Neural progenitor cell (in vitro differentiated cells): ENCODE measurements around the gene RGCC. TPM values are rescaled to one million over a fixed set of nuclear protein-coding genes. Genes with fewer than 3 reads are reported as not detected.

Experiments used
- DNase-seq: peaks from one replicate; pipeline ENCODE4 v3.0.0-alpha.2; 2016; ENCODE audit warnings: low spot score
- H2AFZ ChIP-seq: fragments of 200-600 bp; sonication (generic); replicated peaks from 2 replicates; pipeline ENCODE4 v1.6.1; 2016; ENCODE audit warnings: antibody characterized with exemption
- H3F3A ChIP-seq: fragments of 200-600 bp; sonication (generic); 2 replicates; pipeline ENCODE4 v1.6.1; 2016; ENCODE audit warnings: antibody characterized with exemption, low read depth
- H3K27ac ChIP-seq: fragments of 200-600 bp; sonication (generic); 2 replicates; pipeline ENCODE4 v1.5.1; 2016; ENCODE audit warnings: mild to moderate bottlenecking
- H3K27me3 ChIP-seq: fragments of 200-600 bp; sonication (generic); 2 replicates; pipeline ENCODE4 v1.6.1; 2016; ENCODE audit warnings: mild to moderate bottlenecking, moderate library complexity
- H3K36me3 ChIP-seq: fragments of 200-600 bp; sonication (generic); 2 replicates; pipeline ENCODE4 v1.5.1; 2016
- H3K4me1 ChIP-seq: fragments of 200-600 bp; sonication (generic); 2 replicates; pipeline ENCODE4 v1.6.1; 2016; ENCODE audit warnings: mixed run types
- H3K4me2 ChIP-seq: fragments of 200-600 bp; sonication (generic); 2 replicates; pipeline ENCODE4 v1.6.1; 2016
- H3K4me3 ChIP-seq: fragments of 200-600 bp; sonication (generic); 2 replicates; pipeline ENCODE4 v1.5.1; 2016
- H3K79me2 ChIP-seq: fragments of 200-600 bp; sonication (generic); 2 replicates; pipeline ENCODE4 v1.6.1; 2016; ENCODE audit warnings: low read depth
- H3K9ac ChIP-seq: fragments of 200-600 bp; sonication (generic); 2 replicates; pipeline ENCODE4 v1.6.1; 2016
- H3K9me3 ChIP-seq: fragments of 200-600 bp; sonication (generic); 2 replicates; pipeline ENCODE4 v1.5.1; 2016; ENCODE audit warnings: low read depth
- H4K20me1 ChIP-seq: fragments of 200-600 bp; sonication (generic); 2 replicates; pipeline ENCODE4 v1.6.1; 2016; ENCODE audit warnings: low read depth
- H3K27ac Mint-ChIP-seq: 3 replicates; pipeline ENCODE4 v1.8.0; 2021; ENCODE audit warnings: mixed read lengths
- H3K27me3 Mint-ChIP-seq: 2 replicates; pipeline ENCODE4 v1.8.0; 2022; ENCODE audit warnings: low read depth, mild to moderate bottlenecking, inconsistent platforms, moderate library complexity, mixed read lengths; ENCODE audit not compliant: insufficient read depth
- H3K36me3 Mint-ChIP-seq: 3 replicates; pipeline ENCODE4 v1.8.0; 2021; ENCODE audit warnings: mixed read lengths
- H3K4me1 Mint-ChIP-seq: 3 replicates; pipeline ENCODE4 v1.8.0; 2021; ENCODE audit warnings: mixed read lengths
- H3K4me3 Mint-ChIP-seq: 3 replicates; pipeline ENCODE4 v1.8.0; 2021; ENCODE audit warnings: mild to moderate bottlenecking, moderate library complexity, mixed read lengths
- H3K9me3 Mint-ChIP-seq: 3 replicates; pipeline ENCODE4 v1.8.0; 2020; ENCODE audit warnings: mixed read lengths
- CTCF ChIP-seq: fragments of 200-600 bp; sonication (generic); IDR thresholded peaks from 2 replicates; pipeline ENCODE4 v1.5.1; 2017; ENCODE audit warnings: antibody characterized with exemption, mild to moderate bottlenecking
- EZH2 ChIP-seq: fragments of 200-600 bp; sonication (generic); IDR thresholded peaks from 2 replicates; pipeline ENCODE4 v1.6.1; 2017; ENCODE audit warnings: antibody characterized with exemption, mild to moderate bottlenecking, moderate library complexity
- EZH2phosphoT487 ChIP-seq: fragments of 200-600 bp; sonication (generic); IDR thresholded peaks from 2 replicates; pipeline ENCODE4 v1.6.1; 2017; ENCODE audit warnings: antibody characterized with exemption
- total RNA-seq: library from RNA; depleted of rRNA; stranded (reverse); fragments of >200 nt; gene quantifications from 2 replicates; pipeline ENCODE4 v1.2.3, GENCODE V29; 2015; ENCODE audit warnings: low replicate concordance

RGCC gene
- total RNA-seq, 1 donor from 2014 or later: not detected

GRCh38 chr13:41416276-41416675 is 41.1 kb upstream of the RGCC start:
- no peak overlapping the region for H3K4me3 Mint-ChIP-seq
- no peaks in the 10 kb centered on the region for H4K20me1 ChIP-seq
- H3K4me1 Mint-ChIP-seq: no peaks in the 10 kb centered on the region
- DNase-seq: no peak
- no peaks in the 10 kb centered on the region for H3K27me3 ChIP-seq
- no peak overlapping the region for H3K4me2 ChIP-seq
- TF ChIP-seq EZH2phosphoT487 (no peak), CTCF (no peak), EZH2 (no peak)
- no peak overlapping the region for H3K9ac ChIP-seq
- H3K27ac Mint-ChIP-seq: no peak overlapping the region
- peaks cover 7% of the 10 kb centered on the region for H3K9me3 Mint-ChIP-seq
- H3K4me1 ChIP-seq: no peaks in the 10 kb centered on the region
- no peaks in the 10 kb centered on the region for H3K79me2 ChIP-seq
- peaks cover 2% of the 10 kb centered on the region for H3K27me3 Mint-ChIP-seq
- H3F3A ChIP-seq: no peaks in the 10 kb centered on the region
- no peaks in the 10 kb centered on the region for H3K9me3 ChIP-seq
- no peaks in the 10 kb centered on the region for H3K36me3 ChIP-seq
- H3K27ac ChIP-seq: no peak overlapping the region
- H2AFZ ChIP-seq: no peak overlapping the region
- H3K4me3 ChIP-seq: no peak overlapping the region
- no peaks in the 10 kb centered on the region for H3K36me3 Mint-ChIP-seq

GRCh38 chr13:41418027-41418426 is 39.3 kb upstream of the RGCC start:
- Histone ChIP-seq H3K79me2 (no peaks in the 10 kb centered on the region), H3K36me3 (no peaks in the 10 kb centered on the region), H4K20me1 (no peaks in the 10 kb centered on the region), H3K27me3 (no peaks in the 10 kb centered on the region), H3K27ac (no peak overlapping the region), H3K9ac (no peak overlapping the region), H3K4me2 (no peak overlapping the region), H3K9me3 (no peaks in the 10 kb centered on the region), H3F3A (no peaks in the 10 kb centered on the region), H3K4me3 (no peak overlapping the region), H2AFZ (no peak overlapping the region), H3K4me1 (no peaks in the 10 kb centered on the region)
- Mint-ChIP-seq H3K27ac (no peak overlapping the region), H3K36me3 (no peaks in the 10 kb centered on the region), H3K4me3 (no peak overlapping the region), H3K27me3 (no peaks in the 10 kb centered on the region), H3K9me3 (peaks cover 7% of the 10 kb centered on the region), H3K4me1 (peaks cover 3% of the 10 kb centered on the region)
- TF ChIP-seq CTCF (no peak), EZH2phosphoT487 (no peak)
- no peak for DNase-seq

- no peaks in the 10 kb centered on the region for H3F3A ChIP-seq
- Mint-ChIP-seq H3K9me3 (peaks cover 7% of the 10 kb centered on the region), H3K4me3 (no peak overlapping the region), H3K27ac (no peak overlapping the region), H3K36me3 (no peaks in the 10 kb centered on the region), H3K27me3 (no peaks in the 10 kb centered on the region), H3K4me1 (peaks cover 3% of the 10 kb centered on the region)
- H3K4me2 ChIP-seq: no peak overlapping the region
- no peak for TF ChIP-seq EZH2
- no peak for TF ChIP-seq EZH2phosphoT487
- TF ChIP-seq CTCF: no peak
- H3K9ac ChIP-seq: no peak overlapping the region
- no peaks in the 10 kb centered on the region for H3K27me3 ChIP-seq
- no peak overlapping the region for H3K4me3 ChIP-seq
- DNase-seq: no peak
- no peaks in the 10 kb centered on the region for H3K36me3 ChIP-seq
- H3K9me3 ChIP-seq: no peaks in the 10 kb centered on the region
- H3K27ac ChIP-seq: no peak overlapping the region
- no peaks in the 10 kb centered on the region for H3K79me2 ChIP-seq
- H4K20me1 ChIP-seq: no peaks in the 10 kb centered on the region
- H3K4me1 ChIP-seq: no peaks in the 10 kb centered on the region
- no peak overlapping the region for H2AFZ ChIP-seq
Measured at GRCh38 chr13:41418731-41419130, 38.6 kb upstream of the RGCC start.

GRCh38 chr13:41419206-41419605 is 38.1 kb upstream of the RGCC start:
- Histone ChIP-seq H3K4me3 (no peak overlapping the region), H3K36me3 (no peaks in the 10 kb centered on the region), H2AFZ (no peak overlapping the region), H3K79me2 (no peaks in the 10 kb centered on the region), H4K20me1 (no peaks in the 10 kb centered on the region), H3K4me2 (no peak overlapping the region), H3K27ac (no peak overlapping the region), H3K9ac (no peak overlapping the region), H3K4me1 (no peaks in the 10 kb centered on the region), H3K27me3 (no peaks in the 10 kb centered on the region), H3K9me3 (no peaks in the 10 kb centered on the region), H3F3A (no peaks in the 10 kb centered on the region)
- no peak for DNase-seq
- H3K27ac Mint-ChIP-seq: no peak overlapping the region
- H3K27me3 Mint-ChIP-seq: no peaks in the 10 kb centered on the region
- peaks cover 7% of the 10 kb centered on the region for H3K9me3 Mint-ChIP-seq
- TF ChIP-seq CTCF (no peak), EZH2 (no peak), EZH2phosphoT487 (no peak)
- H3K36me3 Mint-ChIP-seq: no peaks in the 10 kb centered on the region
- peaks cover 3% of the 10 kb centered on the region for H3K4me1 Mint-ChIP-seq
- H3K4me3 Mint-ChIP-seq: no peak overlapping the region
